ENCODE data around the gene PLAAT2. TPM values are rescaled to one million over a fixed set of nuclear protein-coding genes. Genes with fewer than 3 reads are reported as not detected.
A peak's percentile ranks its signal among the peaks of the same experiment; 100 is the strongest.

Gene PLAAT2
- total RNA-seq, 2 donors from 2014 or later = 2.6 TPM; not detected in 1

DNA sequence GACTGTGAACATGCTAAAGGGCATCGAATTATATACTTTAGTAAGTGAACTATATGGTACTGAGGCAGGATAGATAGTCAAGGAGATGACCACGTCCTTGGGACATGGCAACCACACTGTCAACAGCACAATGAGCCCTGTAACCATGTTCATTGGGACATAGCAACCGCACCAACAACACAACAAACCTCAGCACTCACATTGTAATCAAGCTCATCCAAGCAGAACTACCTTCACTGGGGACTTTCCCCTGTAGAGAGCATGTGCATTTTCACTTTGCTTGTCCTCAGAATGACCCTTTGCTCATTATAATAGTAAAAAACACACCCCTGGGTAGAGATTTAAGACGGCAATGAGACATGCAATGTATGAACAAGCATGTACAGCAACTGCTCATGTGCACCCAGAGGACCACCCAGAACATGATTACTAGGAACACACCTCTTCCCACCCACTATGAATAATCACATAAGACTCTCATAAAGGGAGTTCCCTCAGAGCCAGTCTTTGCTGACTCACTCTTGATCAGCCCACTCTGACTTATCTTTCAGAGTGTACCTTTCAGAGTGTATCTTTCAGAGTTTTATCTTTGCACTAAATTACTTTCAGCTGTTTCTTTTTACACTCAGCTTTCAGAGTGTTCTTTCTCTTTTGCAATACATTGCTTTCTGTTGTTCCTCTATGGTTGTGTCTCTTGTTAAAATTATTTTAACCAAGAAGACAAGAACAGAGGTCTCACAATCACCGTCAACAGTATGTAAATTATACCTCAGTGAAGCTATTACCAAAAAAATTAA, 4.1 kb upstream of the PLAAT2 start:
- intact Hi-C loops (cut with DNase I) = no loop called here
- H3K36me3 ChIP-seq = no peaks in the 10 kb centered on the region
- WGBS = 25% methylated on average over 5 of the region's 5 CpGs

GRCh38 chr11:63564784-63565350, 1.7 kb upstream of the PLAAT2 start:
- Histone ChIP-seq H3K27ac (no peak overlapping the region), H3K27me3 (replicated peaks; ENCODE audit: insufficient read depth) (no peaks in the 10 kb centered on the region), H3K4me1 (replicated peaks) (no peaks in the 10 kb centered on the region), H3K36me3 (no peaks in the 10 kb centered on the region), H3K4me3 (no peak overlapping the region), H3K9me3 (no peaks in the 10 kb centered on the region)
- TF ChIP-seq POLR2AphosphoS5 (IDR thresholded peaks at IDR 0.05) (peak; percentile 62), POLR2A (IDR thresholded peaks at IDR 0.05) (no peak)
- TF ChIP-seq, protein P1, sequence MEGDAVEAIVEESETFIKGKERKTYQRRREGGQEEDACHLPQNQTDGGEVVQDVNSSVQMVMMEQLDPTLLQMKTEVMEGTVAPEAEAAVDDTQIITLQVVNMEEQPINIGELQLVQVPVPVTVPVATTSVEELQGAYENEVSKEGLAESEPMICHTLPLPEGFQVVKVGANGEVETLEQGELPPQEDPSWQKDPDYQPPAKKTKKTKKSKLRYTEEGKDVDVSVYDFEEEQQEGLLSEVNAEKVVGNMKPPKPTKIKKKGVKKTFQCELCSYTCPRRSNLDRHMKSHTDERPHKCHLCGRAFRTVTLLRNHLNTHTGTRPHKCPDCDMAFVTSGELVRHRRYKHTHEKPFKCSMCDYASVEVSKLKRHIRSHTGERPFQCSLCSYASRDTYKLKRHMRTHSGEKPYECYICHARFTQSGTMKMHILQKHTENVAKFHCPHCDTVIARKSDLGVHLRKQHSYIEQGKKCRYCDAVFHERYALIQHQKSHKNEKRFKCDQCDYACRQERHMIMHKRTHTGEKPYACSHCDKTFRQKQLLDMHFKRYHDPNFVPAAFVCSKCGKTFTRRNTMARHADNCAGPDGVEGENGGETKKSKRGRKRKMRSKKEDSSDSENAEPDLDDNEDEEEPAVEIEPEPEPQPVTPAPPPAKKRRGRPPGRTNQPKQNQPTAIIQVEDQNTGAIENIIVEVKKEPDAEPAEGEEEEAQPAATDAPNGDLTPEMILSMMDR (IDR thresholded peaks at IDR 0.05) = no peak
- WGBS = 44% methylated on average over 4 of the region's 4 CpGs
- intact Hi-C loops (cut with DNase I) = no loop called here
- peak; percentile 63 for DNase-seq (ENCODE audit: low spot score)

More for the DNA sequence above, 4.1 kb upstream of the PLAAT2 start:
- H3K4me1 ChIP-seq (replicated peaks) = no peaks in the 10 kb centered on the region
- H3K27me3 ChIP-seq (replicated peaks; ENCODE audit: insufficient read depth) = no peaks in the 10 kb centered on the region
- no peak overlapping the region for H3K4me3 ChIP-seq
- DNase-seq (ENCODE audit: low spot score) = peak; percentile 24
- TF ChIP-seq POLR2AphosphoS5 (IDR thresholded peaks at IDR 0.05) = peak; percentile 64
- TF ChIP-seq, protein P1 (IDR thresholded peaks at IDR 0.05) = no peak
- TF ChIP-seq POLR2A (IDR thresholded peaks at IDR 0.05) = peak; percentile 33
- H3K27ac ChIP-seq = peak overlapping the region in 1 of 2 donors; percentile 4
- H3K9me3 ChIP-seq = no peaks in the 10 kb centered on the region

- H3K4me1 ChIP-seq (replicated peaks) = no peaks in the 10 kb centered on the region
- WGBS = 88% methylated on average over 7 of the region's 7 CpGs
- intact Hi-C loops (cut with DNase I) = no loop called here
- H3K36me3 ChIP-seq = no peaks in the 10 kb centered on the region
- no peak overlapping the region for H3K4me3 ChIP-seq
- no peaks in the 10 kb centered on the region for H3K27me3 ChIP-seq (replicated peaks; ENCODE audit: insufficient read depth)
- no peak overlapping the region for H3K27ac ChIP-seq
- H3K9me3 ChIP-seq = no peaks in the 10 kb centered on the region
- TF ChIP-seq, protein P1 (IDR thresholded peaks at IDR 0.05) = no peak
- TF ChIP-seq POLR2AphosphoS5 (IDR thresholded peaks at IDR 0.05) (no peak), POLR2A (IDR thresholded peaks at IDR 0.05) (no peak)
- no peak for DNase-seq (ENCODE audit: low spot score)
These were observed 1.0 kb upstream of the PLAAT2 start for GRCh38 chr11:63564056-63564774.

- Histone ChIP-seq H3K4me3 (no peak overlapping the region), H3K27ac (no peak overlapping the region), H3K36me3 (no peaks in the 10 kb centered on the region), H3K27me3 (replicated peaks; ENCODE audit: insufficient read depth) (no peaks in the 10 kb centered on the region), H3K9me3 (no peaks in the 10 kb centered on the region), H3K4me1 (replicated peaks) (no peaks in the 10 kb centered on the region)
- intact Hi-C loops (cut with DNase I) = no loop called here
- WGBS = 48% methylated on average over 7 of the region's 7 CpGs
- peak; percentile 70 for DNase-seq (ENCODE audit: low spot score)
- TF ChIP-seq, protein P1 (IDR thresholded peaks at IDR 0.05) = no peak
- TF ChIP-seq POLR2A (IDR thresholded peaks at IDR 0.05) (peak; percentile 22), POLR2AphosphoS5 (IDR thresholded peaks at IDR 0.05) (peak; percentile 73)
These were observed 2.5 kb downstream of the PLAAT2 start for GRCh38 chr11:63560506-63561180.

All from prostate gland (tissue), 2 donors.